Activated CD4-positive, alpha-beta T cell treated with anti-CD3 and anti-CD28 coated beads, Interleukin-2, amount 10 ng/mL, durations not matched to agents 24 days and 14 days (primary cell): Measurements from ENCODE around the gene GARRE1. TPM values are rescaled to one million over a fixed set of nuclear protein-coding genes. Genes with fewer than 3 reads are reported as not detected.

Experiments used
- total RNA-seq: library from RNA; stranded (reverse); gene quantifications from 2 replicates; pipeline ENCODE4 v1.2.3, GENCODE V29; 2022

The GARRE1 gene
- total RNA-seq, 1 donor from 2014 or later: 12.0 TPM

Other genes with a start within 250 kb of the GARRE1 start
- gene LSM14A, start 82.0 kb upstream of the GARRE1 start, total RNA-seq: 105 and 117 TPM in 2 replicates
- gene GPI, start 110.6 kb downstream of the GARRE1 start, total RNA-seq: 592 and 598 TPM in 2 replicates
- 44.4 and 50.8 TPM in 2 replicates for gene PDCD2L, start 149.8 kb downstream of the GARRE1 start, total RNA-seq
- 186 and 190 TPM in 2 replicates for gene UBA2, start 173.8 kb downstream of the GARRE1 start, total RNA-seq
- gene WTIP, start 227.2 kb downstream of the GARRE1 start, total RNA-seq: 0.47 and 1.0 TPM in 2 replicates